A549 (cell line): ENCODE measurements around the gene TSSC4. TPM values are rescaled to one million over a fixed set of nuclear protein-coding genes. Genes with fewer than 3 reads are reported as not detected.

ENCODE experiments used
- ATAC-seq, 2 experiments: fragments of 200-7000 bp in 1 of 2; fragments of >200 bp in 1 of 2; cut with Nextera tagmentation in 1 of 2; cut with Tn5 transposase in 1 of 2; 3 replicates each; pipeline versions ENCODE4 v1.8.0 to v1.9.1; 2018 to 2020; ENCODE audit warnings: mild to moderate bottlenecking in 1 of 2, moderate library complexity in 1 of 2
- CTCF ChIA-PET: fragments of 300-600 bp; sonication (Branson Sonifier 250); formaldehyde crosslinking; extraction: SDS; loops from one replicate; lab custom pipeline; 2021; ENCODE audit warnings: antibody characterized with exemption, inconsistent platforms; lab: Yijun Ruan, JAX
- POLR2A ChIA-PET: fragments of 350-600 bp; formaldehyde crosslinking; extraction: SDS; loops from one replicate; lab custom pipeline; 2021; ENCODE audit warnings: antibody characterized with exemption, inconsistent platforms; lab: Yijun Ruan, JAX
- DNase-seq, 2 experiments: peaks; one replicate each; pipeline versions ENCODE4 v3.0.0 to v3.0.0-alpha.2; 2011 to 2016; ENCODE audit warnings: low read depth in 1 of 2, low spot score in 1 of 2
- FAIRE-seq: peaks from 2 replicates; lab custom pipeline; 2011; peaks lifted over from hg19 to GRCh38; lab: Jason Lieb, UNC
- H3K27ac ChIP-seq, 2 experiments: fragments of >200 bp; sonication (Bioruptor Twin); formaldehyde crosslinking; 3 replicates each; pipeline ENCODE4 v1.5.1; 2016 to 2017
- H3K4me1 ChIP-seq: fragments of >200 bp; sonication (Bioruptor Twin); formaldehyde crosslinking; 3 replicates; pipeline ENCODE4 v1.6.1; 2016
- H3K4me2 ChIP-seq: fragments of >200 bp; sonication (Bioruptor Twin); formaldehyde crosslinking; 3 replicates; pipeline ENCODE4 v1.6.1; 2016
- H3K4me3 ChIP-seq: fragments of >200 bp; sonication (Bioruptor Twin); formaldehyde crosslinking; 3 replicates; pipeline ENCODE4 v1.5.1; 2016
- H3K9me3 ChIP-seq: fragments of >200 bp; sonication (Bioruptor Twin); formaldehyde crosslinking; 3 replicates; pipeline ENCODE4 v1.6.1; 2016
- BHLHE40 ChIP-seq: IDR thresholded peaks from 2 replicates; pipeline ENCODE4 v1.6.1; 2012; ENCODE audit warnings: low read depth, low read length, inconsistent platforms
- CBX2 ChIP-seq: fragments of 200-600 bp; sonication (generic); IDR thresholded peaks from 2 replicates; pipeline ENCODE4 v1.6.1; 2016; ENCODE audit warnings: low read depth, mild to moderate bottlenecking, borderline replicate concordance
- CHD4 ChIP-seq: fragments of 200-600 bp; sonication (generic); IDR thresholded peaks from 2 replicates; pipeline ENCODE4 v1.6.1; 2016; ENCODE audit warnings: antibody characterized with exemption, mild to moderate bottlenecking, borderline replicate concordance
- EHMT2 ChIP-seq: fragments of 200-600 bp; sonication (generic); IDR thresholded peaks from 2 replicates; pipeline ENCODE4 v1.6.1; 2016; ENCODE audit warnings: antibody characterized with exemption, low read depth, mild to moderate bottlenecking, moderate library complexity
- EP300 ChIP-seq, 2 experiments: fragments of >200 bp; sonication (Bioruptor Twin); formaldehyde crosslinking; IDR thresholded peaks; 2 replicates in 1 of 2; 3 replicates in 1 of 2; pipeline ENCODE4 v1.6.1; 2016 to 2017
- ESRRA ChIP-seq: fragments of 150-350 bp; IDR thresholded peaks from 2 replicates; pipeline ENCODE4 v1.6.1; 2014; ENCODE audit warnings: mild to moderate bottlenecking, low read length, borderline replicate concordance
- FOSL2 ChIP-seq, 2 experiments: fragments of 450-650 bp in 1 of 2; fragments of >200 bp in 1 of 2; sonication (Bioruptor Twin) in 1 of 2; formaldehyde crosslinking; IDR thresholded peaks; 2 replicates each; pipeline versions ENCODE4 v1.5.0 to v1.6.1; 2016 to 2020; ENCODE audit warnings: mild to moderate bottlenecking in 1 of 2, moderate library complexity in 1 of 2
- HDAC2 ChIP-seq: fragments of 200-600 bp; sonication (generic); IDR thresholded peaks from 2 replicates; pipeline ENCODE4 v1.6.1; 2016
- HEYL ChIP-seq: fragments of 250-450 bp; sonication (Bioruptor Pico); IDR thresholded peaks from 2 replicates; pipeline ENCODE4 v1.8.0; 2021; ENCODE audit warnings: mild to moderate bottlenecking, moderate library complexity
- HOXB13 ChIP-seq: fragments of 250-450 bp; sonication (Bioruptor Pico); IDR thresholded peaks from 2 replicates; pipeline ENCODE4 v1.5.0; 2020; ENCODE audit warnings: low read depth, mild to moderate bottlenecking, moderate library complexity
- JUN ChIP-seq, 2 experiments: fragments of >200 bp; sonication (Bioruptor Twin); formaldehyde crosslinking; IDR thresholded peaks; 2 replicates in 1 of 2; 3 replicates in 1 of 2; pipeline ENCODE4 v1.6.1; 2016 to 2017
- KDM1A ChIP-seq: fragments of 200-600 bp; sonication (generic); IDR thresholded peaks from 2 replicates; pipeline ENCODE4 v1.6.1; 2016; ENCODE audit warnings: low read depth, mild to moderate bottlenecking
- MAFK ChIP-seq: fragments of 450-650 bp; IDR thresholded peaks from 2 replicates; pipeline ENCODE4 v1.6.1; 2014; ENCODE audit not compliant: partially characterized antibody
- MAZ ChIP-seq: fragments of 150-350 bp; IDR thresholded peaks from 2 replicates; pipeline ENCODE4 v1.6.1; 2014; ENCODE audit warnings: antibody characterized with exemption, low read depth, low read length, borderline replicate concordance
- MYC ChIP-seq: IDR thresholded peaks from 2 replicates; pipeline ENCODE4 v1.6.1; 2012; ENCODE audit warnings: mild to moderate bottlenecking, inconsistent platforms, low read length, improper control_type of control experiment, borderline replicate concordance
- NFE2L2 ChIP-seq: fragments of 150-350 bp; conservative IDR thresholded peaks from 2 replicates; pipeline ENCODE4 v1.6.1; 2014; ENCODE audit warnings: low read length
- NR3C1 ChIP-seq: fragments of >200 bp; sonication (Bioruptor Twin); formaldehyde crosslinking; IDR thresholded peaks from 3 replicates; pipeline ENCODE4 v1.6.1; 2017
- PHF8 ChIP-seq: fragments of 200-600 bp; sonication (generic); IDR thresholded peaks from 2 replicates; pipeline ENCODE4 v1.6.1; 2016; ENCODE audit warnings: low read depth, mild to moderate bottlenecking, antibody characterized with exemption, moderate library complexity, borderline replicate concordance
- RARB ChIP-seq: fragments of 250-450 bp; sonication (Bioruptor Pico); IDR thresholded peaks from 2 replicates; pipeline ENCODE4 v1.8.0; 2021; ENCODE audit warnings: mild to moderate bottlenecking, moderate library complexity
- RFX5 ChIP-seq: fragments of 450-650 bp; IDR thresholded peaks from 2 replicates; pipeline ENCODE4 v1.7.1; 2014; ENCODE audit warnings: antibody characterized with exemption, mild to moderate bottlenecking, moderate library complexity
- RNF2 ChIP-seq: fragments of 200-600 bp; sonication (generic); IDR thresholded peaks from 2 replicates; pipeline ENCODE4 v1.6.1; 2016; ENCODE audit warnings: low read depth, mild to moderate bottlenecking, antibody characterized with exemption, moderate library complexity, borderline replicate concordance
- SREBF2 ChIP-seq: fragments of 450-650 bp; IDR thresholded peaks from 2 replicates; pipeline ENCODE4 v1.6.1; 2014; ENCODE audit warnings: mild to moderate bottlenecking, moderate library complexity
- TP53 ChIP-seq: fragments of 250-450 bp; sonication (Bioruptor Pico); IDR thresholded peaks from 2 replicates; pipeline ENCODE4 v1.5.0; 2021; ENCODE audit warnings: mild to moderate bottlenecking, moderate library complexity
- ZC3H11A ChIP-seq: fragments of 450-650 bp; IDR thresholded peaks from 2 replicates; pipeline ENCODE4 v1.6.1; 2014; ENCODE audit warnings: antibody characterized with exemption, mild to moderate bottlenecking
- ZFP36 ChIP-seq: fragments of 450-650 bp; IDR thresholded peaks from 2 replicates; pipeline ENCODE4 v1.6.1; 2014; ENCODE audit warnings: borderline replicate concordance; ENCODE audit not compliant: partially characterized antibody
- WGBS: methylation state at CpG from one replicate; pipeline ENCODE4 v1.1.6; 2017; ENCODE audit errors: missing lambda C conversion rate; 5-methylcytosine and 5-hydroxymethylcytosine counted together
- polyA plus RNA-seq, 4 experiments: library from polyadenylated mRNA; depleted of rRNA in 3 of 4; stranded (reverse); fragments of >200 nt; fragmentation: RNase III in 1 of 4; extraction: RNeasy Plus Mini Kit Qiagen cat#74134 plus additional on column Dnase treatment in 1 of 4; gene quantifications; 2 replicates in 3 of 4; 3 replicates in 1 of 4; pipeline ENCODE4 v1.2.3, GENCODE V29; 2011 to 2017
- TF ChIP-seq, protein P1 (sequence below): fragments of 150-350 bp; IDR thresholded peaks from 2 replicates; pipeline ENCODE4 v1.6.1; 2014; ENCODE audit warnings: low read depth, mild to moderate bottlenecking, low read length
- TF ChIP-seq, protein P2 (sequence below): IDR thresholded peaks from 2 replicates; pipeline ENCODE4 v1.6.1; 2012

Gene TSSC4
- polyA plus RNA-seq, 2 of the 4 experiments (the other 2 are of a cell fraction): 21.8 to 45.5 TPM

DNA sequence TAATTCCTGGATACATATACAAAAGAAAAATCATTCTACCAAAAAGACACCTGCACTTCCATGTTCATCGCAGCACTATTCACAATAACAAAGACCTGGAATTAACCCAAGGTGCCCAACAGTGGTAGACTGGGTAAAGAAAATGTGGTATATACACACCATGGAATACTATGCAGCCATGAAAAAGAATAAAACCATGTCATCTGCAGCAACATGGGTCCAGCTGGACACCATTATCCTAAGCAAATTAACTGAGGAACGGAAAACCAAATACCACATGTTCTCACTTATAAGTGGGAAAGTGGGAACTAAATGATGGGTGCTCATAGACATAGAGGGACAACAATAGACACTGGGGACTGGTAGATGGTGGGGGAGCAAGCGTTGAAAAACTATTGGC lies 39.3 kb downstream of the TSSC4 start:
- 57% methylated on average over 3 of the region's 3 CpGs for WGBS
- no peak overlapping the region for H3K27ac ChIP-seq
- ChIA-PET POLR2A (no interaction called here), CTCF (interaction anchor here (0.7 to 6.6 kb wide), 3 partner anchors 12 to 92 kb away, joined by 4 to 49 read pairs (median 6); no protein-coding TSS in a partner anchor)
- H3K9me3 ChIP-seq: peaks cover 17% of the 10 kb centered on the region
- ATAC-seq: no peak
- no peak overlapping the region for H3K4me3 ChIP-seq
- no peak for TF ChIP-seq FOSL2 (IDR thresholded peaks at IDR 0.05)
- no peak for TF ChIP-seq FOSL2 (CRISPR knock-in tag; IDR thresholded peaks at IDR 0.05)
- TF ChIP-seq ESRRA: no peak
- no peak for TF ChIP-seq HOXB13 (CRISPR knock-in tag)
- TF ChIP-seq, protein P1, sequence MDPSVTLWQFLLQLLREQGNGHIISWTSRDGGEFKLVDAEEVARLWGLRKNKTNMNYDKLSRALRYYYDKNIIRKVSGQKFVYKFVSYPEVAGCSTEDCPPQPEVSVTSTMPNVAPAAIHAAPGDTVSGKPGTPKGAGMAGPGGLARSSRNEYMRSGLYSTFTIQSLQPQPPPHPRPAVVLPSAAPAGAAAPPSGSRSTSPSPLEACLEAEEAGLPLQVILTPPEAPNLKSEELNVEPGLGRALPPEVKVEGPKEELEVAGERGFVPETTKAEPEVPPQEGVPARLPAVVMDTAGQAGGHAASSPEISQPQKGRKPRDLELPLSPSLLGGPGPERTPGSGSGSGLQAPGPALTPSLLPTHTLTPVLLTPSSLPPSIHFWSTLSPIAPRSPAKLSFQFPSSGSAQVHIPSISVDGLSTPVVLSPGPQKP: no peak
- TF ChIP-seq PHF8: no peak
- TF ChIP-seq JUN (IDR thresholded peaks at IDR 0.05): no peak
- no peak for TF ChIP-seq HDAC2
- TF ChIP-seq BHLHE40: no peak
- no peak for TF ChIP-seq EHMT2
- H3K4me2 ChIP-seq: no peak overlapping the region
- no peak for DNase-seq
- H3K4me1 ChIP-seq: peaks cover 6% of the 10 kb centered on the region
- FAIRE-seq: no peak

DNA sequence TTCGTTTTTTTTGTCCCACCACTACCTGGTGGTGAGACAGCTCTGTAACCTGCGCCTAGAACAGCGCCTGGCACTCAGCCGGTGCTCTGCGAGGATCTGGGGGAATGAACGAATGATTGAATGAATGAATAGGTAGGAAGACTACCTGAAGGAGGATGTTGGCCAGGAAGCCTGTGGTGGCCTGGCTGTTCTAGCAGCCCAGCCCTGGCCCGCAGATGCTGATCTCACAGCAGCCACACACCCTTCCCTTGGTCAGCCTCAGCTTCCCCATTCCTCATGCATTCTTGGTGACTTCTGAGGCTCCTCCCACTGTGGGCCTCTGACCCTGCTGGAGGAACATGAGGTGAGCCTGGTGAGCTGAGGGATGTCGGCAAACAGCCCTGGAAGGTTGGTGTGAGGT lies 40.1 kb downstream of the TSSC4 start:
- ATAC-seq: no peak
- no peak for FAIRE-seq
- DNase-seq: no peak
- Histone ChIP-seq H3K4me1 (peaks cover 6% of the 10 kb centered on the region), H3K27ac (no peak overlapping the region), H3K4me3 (no peak overlapping the region), H3K9me3 (peaks cover 17% of the 10 kb centered on the region), H3K4me2 (no peak overlapping the region)
- TF ChIP-seq, protein P2, sequence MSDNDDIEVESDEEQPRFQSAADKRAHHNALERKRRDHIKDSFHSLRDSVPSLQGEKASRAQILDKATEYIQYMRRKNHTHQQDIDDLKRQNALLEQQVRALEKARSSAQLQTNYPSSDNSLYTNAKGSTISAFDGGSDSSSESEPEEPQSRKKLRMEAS: no peak
- TF ChIP-seq, protein P1: no peak
- no peak for TF ChIP-seq ZFP36
- TF ChIP-seq NR3C1: no peak
- TF ChIP-seq HEYL (CRISPR knock-in tag): no peak
- no peak for TF ChIP-seq RARB (CRISPR knock-in tag)
- no peak for TF ChIP-seq PHF8
- no peak for TF ChIP-seq RFX5
- no peak for TF ChIP-seq MAFK
- TF ChIP-seq KDM1A: no peak
- no peak for TF ChIP-seq SREBF2
- 51% methylated on average over 8 of the region's 8 CpGs for WGBS
- ChIA-PET CTCF (interaction anchor here (1.1 to 6.6 kb wide), 4 partner anchors 20 to 136 kb away, joined by 3 to 49 read pairs (median 7); no protein-coding TSS in a partner anchor), POLR2A (no interaction called here)

DNA sequence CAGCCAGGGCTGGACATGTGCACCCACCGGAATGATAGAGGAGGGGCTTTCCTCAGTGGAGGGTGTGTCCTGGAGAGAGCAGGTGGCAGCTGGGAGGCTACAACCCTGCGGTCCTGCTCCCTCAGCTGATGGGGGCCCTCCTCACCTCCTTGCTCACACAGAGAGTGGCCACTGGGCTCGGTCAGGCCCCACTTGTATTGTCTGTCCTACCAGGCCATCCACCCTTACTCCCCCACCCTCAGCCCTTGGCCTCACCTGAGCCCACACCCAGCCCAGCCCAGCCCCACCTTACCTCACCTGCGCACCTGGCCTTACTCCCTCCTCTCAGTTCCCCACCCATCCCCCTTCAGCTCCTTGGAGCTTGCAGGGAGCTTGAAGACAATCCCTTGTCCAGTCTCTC lies 40.6 kb downstream of the TSSC4 start:
- Histone ChIP-seq H3K4me3 (no peak overlapping the region), H3K4me2 (no peak overlapping the region), H3K4me1 (peaks cover 6% of the 10 kb centered on the region), H3K9me3 (peaks cover 17% of the 10 kb centered on the region), H3K27ac (no peak overlapping the region)
- ChIA-PET POLR2A (no interaction called here), CTCF (interaction anchor here (0.6 to 6.6 kb wide), 5 partner anchors 20 to 796 kb away, joined by 3 to 49 read pairs (median 5); no protein-coding TSS in a partner anchor)
- DNase-seq (no peak), ATAC-seq (no peak), FAIRE-seq (no peak)
- TF ChIP-seq ESRRA (no peak), CHD4 (no peak), MYC (no peak), EP300 (IDR thresholded peaks at IDR 0.05) (no peak), NFE2L2 (no peak), TP53 (CRISPR knock-in tag) (no peak), KDM1A (no peak), MAZ (no peak), ZC3H11A (no peak), CBX2 (no peak), RNF2 (no peak), BHLHE40 (no peak)
- WGBS: 32% methylated on average over 4 of the region's 4 CpGs
